Activated CD4-positive, alpha-beta T cell treated with anti-CD3 and anti-CD28 coated beads, Interleukin-2, amount 50 U/mL, for 48 hours (primary cell): ENCODE measurements around the gene SDCBP2.

Experiments used
- DNase-seq, 2 experiments: peaks; one replicate each; pipeline ENCODE4 v3.0.0-alpha.2; 2020

Gene SDCBP2

DNA sequence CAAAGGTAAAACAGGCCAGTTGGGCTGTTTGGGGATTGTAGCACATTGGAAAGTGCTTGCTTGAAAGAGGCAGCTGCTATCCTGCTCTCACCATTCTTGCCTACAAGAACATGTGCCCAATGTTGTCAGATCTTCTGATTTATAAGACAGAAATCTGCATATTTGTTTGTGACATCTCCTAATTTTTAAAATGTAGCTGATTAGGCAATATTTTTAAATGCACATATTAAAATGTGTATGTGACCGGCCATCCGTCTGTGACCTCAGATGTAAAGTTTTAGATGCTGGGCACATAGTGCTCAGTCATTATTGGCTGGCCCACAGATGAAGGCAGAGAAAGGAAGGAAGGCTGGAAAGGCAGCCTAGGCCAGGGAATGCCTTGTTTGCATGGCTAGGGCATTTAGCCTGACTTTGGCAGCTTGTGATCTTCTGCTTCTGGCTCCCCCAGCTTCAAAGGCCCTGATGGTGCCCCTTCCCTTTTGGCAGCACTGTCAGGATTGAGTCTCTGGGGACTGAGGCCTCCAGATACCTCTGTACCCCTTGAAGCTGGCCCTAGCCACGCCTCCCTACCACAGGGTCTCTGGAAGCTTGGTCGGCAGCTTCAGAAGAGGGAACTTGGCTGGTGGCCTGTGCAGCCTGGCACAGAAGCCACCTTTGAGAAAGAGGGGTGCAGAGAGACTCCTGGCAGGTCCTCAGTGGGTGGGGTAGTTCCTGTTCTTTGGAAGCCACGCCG lies 56.4 kb downstream of the SDCBP2 start:
- DNase-seq, result no peak

- no peak for DNase-seq
These were observed 59.1 kb downstream of the SDCBP2 start for GRCh38 chr20:1269850-1270249.

GRCh38 chr20:1269235-1269634 lies 59.7 kb downstream of the SDCBP2 start:
- DNase-seq, result no peak

- DNase-seq, result no peak
These were observed 61.0 kb downstream of the SDCBP2 start for GRCh38 chr20:1267809-1268374.

DNA sequence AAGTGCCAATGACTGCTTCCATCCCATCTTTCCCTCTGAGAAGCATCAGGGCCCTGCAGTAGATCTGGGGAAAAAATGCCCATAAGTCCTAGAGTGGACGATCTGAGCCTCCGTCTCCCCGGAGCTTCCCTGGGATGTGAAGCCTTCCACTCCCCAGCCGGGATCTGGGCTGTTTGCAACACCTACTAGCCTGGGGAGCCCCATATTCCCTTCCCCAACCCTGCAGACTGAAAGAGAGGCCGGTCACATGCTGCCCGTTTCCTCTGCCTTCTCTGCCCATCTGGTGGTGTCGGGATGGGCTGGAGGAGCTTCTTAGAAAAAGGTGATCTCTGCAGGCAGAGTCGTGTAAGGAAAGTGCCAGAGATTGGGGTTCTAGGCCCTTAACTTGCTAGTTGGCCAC lies 61.8 kb downstream of the SDCBP2 start:
- DNase-seq, result no peak

DNA sequence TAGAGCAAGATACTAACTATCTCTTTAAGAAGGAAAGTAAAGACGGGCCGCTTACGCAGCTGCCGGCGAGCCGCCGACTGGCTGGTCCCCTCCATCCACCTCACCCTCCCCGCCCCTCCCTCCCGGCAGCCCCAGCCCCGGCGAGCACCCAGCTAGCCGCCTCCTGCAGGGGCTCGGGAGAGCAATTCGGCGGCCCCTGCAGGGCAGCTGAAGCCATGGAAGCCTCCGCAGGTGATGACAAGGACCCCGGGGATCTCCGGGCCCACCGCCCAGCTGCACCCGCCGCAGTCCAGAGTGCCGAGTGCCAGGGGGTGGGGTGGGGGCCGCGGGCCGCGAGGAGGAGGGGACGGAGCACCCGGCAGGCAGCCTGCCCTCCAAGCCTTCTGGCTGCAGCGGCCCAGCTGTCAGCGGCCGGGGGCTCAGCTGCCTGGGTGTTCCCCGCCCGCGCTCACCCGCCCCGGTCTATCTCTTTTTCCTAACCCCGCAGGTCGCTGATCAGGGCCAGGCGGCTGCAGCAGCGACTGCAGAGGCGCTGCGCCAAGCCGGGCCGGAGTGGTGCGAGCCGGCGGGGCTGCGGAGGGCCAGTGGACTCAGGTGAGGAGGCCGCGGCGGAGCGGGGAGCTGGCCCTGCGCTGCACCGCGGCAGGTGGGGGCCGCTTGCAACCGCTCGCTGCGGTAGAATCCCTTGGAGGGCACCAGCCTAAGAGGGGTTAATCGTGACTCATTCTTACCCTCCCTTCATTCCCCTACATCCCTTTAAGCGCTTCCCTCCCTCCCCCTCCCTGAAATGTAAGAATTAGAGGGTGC lies 62.6 kb downstream of the SDCBP2 start, which contains the start of gene SNPH:
SNPH (plus strand) TSS at position 128 of the 807 bp plus-strand sequence. CDS start 29,946 bp downstream, outside the sequence.
- peak; percentile 70 to 78 for DNase-seq

DNA sequence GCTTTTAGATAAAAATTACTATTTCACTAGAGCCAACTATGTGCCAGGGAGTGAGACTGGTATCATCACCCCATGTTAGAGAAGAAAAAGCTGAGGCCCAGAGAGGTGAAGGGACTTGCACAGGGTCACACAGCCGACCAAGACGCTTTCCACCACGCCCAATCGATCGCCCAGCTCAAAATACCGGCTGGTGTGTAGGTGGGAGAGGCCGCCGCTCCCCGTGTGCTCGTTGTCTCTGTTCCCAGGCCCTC lies 63.1 kb downstream of the SDCBP2 start:
- no peak for DNase-seq

DNA sequence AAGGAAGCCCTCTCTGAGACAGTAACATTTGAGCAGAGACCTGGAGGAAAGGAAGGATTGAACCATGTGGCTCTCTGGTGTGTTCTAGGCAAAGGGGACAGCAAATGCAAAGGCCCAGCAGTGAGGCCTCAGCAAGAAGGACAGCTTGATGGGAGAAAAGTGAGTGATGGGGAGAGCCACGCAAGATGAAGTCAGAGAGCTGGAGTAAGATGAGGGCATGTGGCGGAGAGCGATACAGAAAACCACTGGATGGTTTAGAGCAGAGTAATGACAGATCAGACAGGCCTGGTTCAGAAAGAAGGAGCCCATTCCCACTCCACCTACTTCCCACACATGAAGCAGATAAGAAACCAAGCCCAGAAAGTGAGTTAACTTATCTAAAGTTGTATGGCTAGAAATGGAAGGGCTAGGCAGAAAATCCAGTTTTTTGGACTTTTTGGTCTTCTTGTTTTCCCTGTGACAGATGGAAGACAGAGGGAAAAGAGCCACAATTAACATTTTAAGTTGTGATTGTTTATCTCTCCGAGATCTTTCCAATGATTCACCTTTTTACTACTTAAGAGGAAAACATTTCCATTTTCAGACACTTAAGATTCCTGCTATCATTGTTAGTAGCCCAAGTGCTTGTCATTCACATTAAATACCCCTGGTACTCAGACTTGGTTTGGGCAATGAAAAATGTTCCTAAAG lies 63.6 kb downstream of the SDCBP2 start:
- DNase-seq, result no peak

- DNase-seq, result no peak
These were observed 64.2 kb downstream of the SDCBP2 start for GRCh38 chr20:1264727-1265126.

GRCh38 chr20:1263853-1264252 lies 65.1 kb downstream of the SDCBP2 start:
- DNase-seq, result no peak
